T-helper 17 cell (primary cell): ENCODE data around the gene CTDNEP1. TPM values are rescaled to one million over a fixed set of nuclear protein-coding genes. Genes with fewer than 3 reads are reported as not detected.

Experiments used
- ATAC-seq: fragments of 150-1000 bp; cut with Tn5 transposase; 2 replicates; pipeline ENCODE4 v1.10.0; 2021; ENCODE audit warnings: mild to moderate bottlenecking, moderate library complexity
- DNase-seq, 3 donors: peaks; one replicate each; pipeline versions ENCODE4 v3.0.0 to v3.0.0-alpha.2; 2020 to 2021
- H3K9me3 ChIP-seq: one replicate; pipeline ENCODE4 v1.7.0; 2013; ENCODE audit warnings: low read length, mild to moderate bottlenecking; ENCODE audit not compliant: control insufficient read depth, poor library complexity, severe bottlenecking
- H3K27ac Mint-ChIP-seq: one replicate; pipeline ENCODE4 v1.8.0; 2022; ENCODE audit warnings: mild to moderate bottlenecking, moderate library complexity, mixed read lengths
- H3K27me3 Mint-ChIP-seq: one replicate; pipeline ENCODE4 v1.8.0; 2022; ENCODE audit warnings: mixed read lengths
- H3K36me3 Mint-ChIP-seq: one replicate; pipeline ENCODE4 v1.8.0; 2022; ENCODE audit warnings: low read depth, mixed read lengths
- H3K4me1 Mint-ChIP-seq: one replicate; pipeline ENCODE4 v1.8.0; 2022; ENCODE audit warnings: mild to moderate bottlenecking, mixed read lengths
- H3K4me3 Mint-ChIP-seq: one replicate; pipeline ENCODE4 v1.8.0; 2022; ENCODE audit warnings: mild to moderate bottlenecking, moderate library complexity, mixed read lengths
- total RNA-seq, 4 donors: library from RNA in 2 of 4; stranded (reverse) in 2 of 4; gene quantifications; one replicate each; pipeline ENCODE4 v1.2.3 and lab custom pipeline; 2022 to 2026

Gene CTDNEP1
- total RNA-seq, 2 donors from 2014 or later, result 112 to 115 TPM

GRCh38 chr17:7261379-7262191 is 10.1 kb upstream of the CTDNEP1 start:
- no peaks in the 10 kb centered on the region for H3K9me3 ChIP-seq
- H3K4me3 Mint-ChIP-seq, result peak overlapping the region; percentile 78
- peak; percentile 51 for ATAC-seq
- H3K27ac Mint-ChIP-seq, result no peak overlapping the region
- H3K36me3 Mint-ChIP-seq, result peaks cover 2% of the 10 kb centered on the region
- no peak for DNase-seq
- H3K4me1 Mint-ChIP-seq, result peaks cover 19% of the 10 kb centered on the region
- peaks cover 16% of the 10 kb centered on the region for H3K27me3 Mint-ChIP-seq

- DNase-seq (peak in 2 of 3 donors; percentile 34 to 42), ATAC-seq (peak; percentile 61)
- Mint-ChIP-seq H3K4me1 (peaks cover 19% of the 10 kb centered on the region), H3K4me3 (peak overlapping the region; percentile 62), H3K36me3 (peaks cover 2% of the 10 kb centered on the region), H3K27me3 (peaks cover 16% of the 10 kb centered on the region), H3K27ac (peak overlapping the region; percentile 16)
- no peaks in the 10 kb centered on the region for H3K9me3 ChIP-seq
Observed at GRCh38 chr17:7260651-7261378, 9.3 kb upstream of the CTDNEP1 start.

- ATAC-seq, result no peak
- DNase-seq, result no peak
Observed at GRCh38 chr17:7260151-7260550, 8.6 kb upstream of the CTDNEP1 start.

GRCh38 chr17:7259555-7259889 is 8.0 kb upstream of the CTDNEP1 start:
- ATAC-seq (no peak), DNase-seq (no peak)
- Mint-ChIP-seq H3K4me1 (peaks cover 19% of the 10 kb centered on the region), H3K36me3 (peaks cover 5% of the 10 kb centered on the region), H3K4me3 (no peak overlapping the region), H3K27ac (no peak overlapping the region), H3K27me3 (peaks cover 16% of the 10 kb centered on the region)
- H3K9me3 ChIP-seq, result no peaks in the 10 kb centered on the region

More at GRCh38 chr17:7260151-7260550, 8.6 kb upstream of the CTDNEP1 start:
- H3K4me3 Mint-ChIP-seq, result peak overlapping the region; percentile 50
- H3K9me3 ChIP-seq, result no peaks in the 10 kb centered on the region
- peaks cover 2% of the 10 kb centered on the region for H3K36me3 Mint-ChIP-seq
- peak overlapping the region; percentile 16 for H3K27ac Mint-ChIP-seq
- H3K4me1 Mint-ChIP-seq, result peaks cover 19% of the 10 kb centered on the region
- peaks cover 16% of the 10 kb centered on the region for H3K27me3 Mint-ChIP-seq

GRCh38 chr17:7258731-7259554 is 7.4 kb upstream of the CTDNEP1 start:
- H3K36me3 Mint-ChIP-seq, result peaks cover 6% of the 10 kb centered on the region
- H3K4me1 Mint-ChIP-seq, result peaks cover 19% of the 10 kb centered on the region
- no peak overlapping the region for H3K27ac Mint-ChIP-seq
- H3K27me3 Mint-ChIP-seq, result peaks cover 13% of the 10 kb centered on the region
- DNase-seq, result no peak
- ATAC-seq, result no peak
- H3K4me3 Mint-ChIP-seq, result no peak overlapping the region
- H3K9me3 ChIP-seq, result no peaks in the 10 kb centered on the region

GRCh38 chr17:7256766-7257456 is 5.4 kb upstream of the CTDNEP1 start:
- Mint-ChIP-seq H3K4me1 (peaks cover 14% of the 10 kb centered on the region), H3K36me3 (peaks cover 12% of the 10 kb centered on the region), H3K4me3 (peak overlapping the region; percentile 52), H3K27ac (peak overlapping the region; percentile 56), H3K27me3 (no peaks in the 10 kb centered on the region)
- no peaks in the 10 kb centered on the region for H3K9me3 ChIP-seq
- ATAC-seq, result no peak
- no peak for DNase-seq

GRCh38 chr17:7254511-7254910 is 3.0 kb upstream of the CTDNEP1 start:
- peaks cover 24% of the 10 kb centered on the region for H3K4me1 Mint-ChIP-seq
- H3K36me3 Mint-ChIP-seq, result peaks cover 12% of the 10 kb centered on the region
- ATAC-seq, result no peak
- H3K27ac Mint-ChIP-seq, result no peak overlapping the region
- H3K4me3 Mint-ChIP-seq, result peak overlapping the region; percentile 39
- DNase-seq, result no peak
- no peaks in the 10 kb centered on the region for H3K27me3 Mint-ChIP-seq
- no peaks in the 10 kb centered on the region for H3K9me3 ChIP-seq

GRCh38 chr17:7253082-7253481 is 1.5 kb upstream of the CTDNEP1 start:
- H3K27me3 Mint-ChIP-seq, result no peaks in the 10 kb centered on the region
- DNase-seq (no peak), ATAC-seq (no peak)
- H3K4me3 Mint-ChIP-seq, result peak overlapping the region; percentile 95
- peaks cover 12% of the 10 kb centered on the region for H3K36me3 Mint-ChIP-seq
- peak overlapping the region; percentile 98 for H3K27ac Mint-ChIP-seq
- H3K4me1 Mint-ChIP-seq, result peaks cover 33% of the 10 kb centered on the region
- H3K9me3 ChIP-seq, result no peaks in the 10 kb centered on the region

GRCh38 chr17:7252176-7253043 is 876 bp upstream of the CTDNEP1 start, which contains the start of gene ELP5:
Gene ELP5 (plus strand): TSS chr17:7252215. CDS start chr17:7252551, 336 bp downstream.
- ATAC-seq, result peak; percentile 59
- peak; percentile 73 to 76 (median 75) for DNase-seq
- no peaks in the 10 kb centered on the region for H3K9me3 ChIP-seq
- Mint-ChIP-seq H3K4me1 (peaks cover 33% of the 10 kb centered on the region), H3K27me3 (no peaks in the 10 kb centered on the region), H3K27ac (peak within 1 kb of the TSS; percentile 98), H3K36me3 (peaks cover 12% of the 10 kb centered on the region), H3K4me3 (peak within 1 kb of the TSS; percentile 95)

- H3K36me3 Mint-ChIP-seq, result peaks cover 15% of the 10 kb centered on the region
Observed at GRCh38 chr17:7250695-7251627, 573 bp downstream of the CTDNEP1 start.

GRCh38 chr17:7249830-7250229 is 1.7 kb downstream of the CTDNEP1 start:
- H3K9me3 ChIP-seq, result no peaks in the 10 kb centered on the region
- H3K36me3 Mint-ChIP-seq, result peaks cover 15% of the 10 kb centered on the region
- DNase-seq (no peak), ATAC-seq (no peak)
- no peaks in the 10 kb centered on the region for H3K27me3 Mint-ChIP-seq
- peak overlapping the region; percentile 98 for H3K27ac Mint-ChIP-seq
- H3K4me1 Mint-ChIP-seq, result peaks cover 33% of the 10 kb centered on the region
- peak overlapping the region; percentile 95 for H3K4me3 Mint-ChIP-seq

More at GRCh38 chr17:7250695-7251627, 573 bp downstream of the CTDNEP1 start:
- H3K9me3 ChIP-seq, result no peaks in the 10 kb centered on the region
- Mint-ChIP-seq H3K27ac (peak overlapping the region; percentile 98), H3K4me3 (peak overlapping the region; percentile 95), H3K4me1 (peaks cover 33% of the 10 kb centered on the region), H3K27me3 (no peaks in the 10 kb centered on the region)
- ATAC-seq (peak; percentile 20), DNase-seq (peak in 2 of 3 donors; percentile 18 to 31)
